ENCODE data around the gene EYS. TPM values are rescaled to one million over a fixed set of nuclear protein-coding genes. Genes with fewer than 3 reads are reported as not detected.

The EYS gene
- total RNA-seq, 2 donors from 2014 or later, result not detected

DNA sequence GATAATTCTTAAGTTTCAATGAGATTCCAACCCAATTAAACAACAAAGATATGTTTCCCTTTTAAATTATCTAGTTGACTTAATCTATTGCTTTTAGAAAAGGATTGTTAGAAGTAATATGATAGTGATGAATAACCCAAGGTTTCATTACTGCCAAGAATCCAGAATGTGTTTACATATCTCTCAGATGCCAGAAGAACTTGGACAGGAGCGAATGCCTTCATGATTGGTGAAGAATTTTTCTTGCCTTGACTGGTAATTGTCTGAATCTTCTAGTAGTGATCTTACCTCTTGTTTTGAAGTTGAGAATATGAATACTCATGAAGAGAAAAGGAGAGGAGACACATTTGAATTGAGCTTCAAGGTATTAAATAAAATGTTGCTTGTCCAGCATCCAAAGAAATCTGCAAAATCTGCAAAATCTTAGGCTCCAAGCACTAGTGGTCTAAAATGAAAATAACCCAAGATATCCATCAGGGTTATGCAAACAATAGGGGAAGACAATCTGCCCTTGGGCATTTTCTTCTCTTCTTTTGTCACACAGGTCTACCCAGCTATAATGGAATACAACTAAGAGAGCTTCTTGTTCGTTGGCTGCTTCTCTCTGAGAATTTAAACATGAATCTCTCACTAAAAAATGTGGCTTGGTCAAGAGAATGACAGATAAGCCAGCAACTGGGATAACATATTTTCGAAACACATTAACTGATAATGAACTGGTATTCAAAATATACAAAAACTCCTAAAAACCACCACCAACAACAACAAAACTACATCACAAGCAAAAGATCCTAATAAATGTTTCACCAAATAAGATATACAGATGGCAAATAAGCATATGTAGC lies 928.9 kb downstream of the EYS start:
- no peak overlapping the region for H3K4me3 Mint-ChIP-seq
- H3K27ac Mint-ChIP-seq, result no peak overlapping the region
- no peaks in the 10 kb centered on the region for H3K4me1 Mint-ChIP-seq
- no peaks in the 10 kb centered on the region for H3K36me3 Mint-ChIP-seq (ENCODE audit: low read depth)
- H3K9me3 ChIP-seq (ENCODE audit: control insufficient read depth, low read length, poor library complexity, severe bottlenecking), result peaks cover 3% of the 10 kb centered on the region
- DNase-seq (no peak), ATAC-seq (no peak)
- no peaks in the 10 kb centered on the region for H3K27me3 Mint-ChIP-seq

DNA sequence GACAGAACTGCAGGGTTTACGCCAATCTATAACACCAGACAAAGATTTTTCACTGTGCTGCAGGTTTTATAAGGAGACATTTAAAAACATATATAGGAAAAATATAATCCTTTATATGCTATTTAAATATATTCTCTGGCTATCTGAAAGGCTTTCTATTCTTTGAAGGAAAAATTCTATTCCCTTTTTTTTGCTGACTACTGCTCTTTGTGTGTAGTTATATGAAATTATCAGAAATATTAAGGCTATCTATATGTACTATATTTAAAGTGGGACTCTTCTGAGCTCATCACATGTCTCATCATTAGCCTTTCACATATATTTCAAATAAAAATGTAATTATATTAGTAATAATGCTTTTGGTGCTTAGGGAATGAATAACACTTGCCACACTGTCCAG lies 930.7 kb downstream of the EYS start:
- DNase-seq (no peak), ATAC-seq (no peak)
- Mint-ChIP-seq H3K4me1 (no peaks in the 10 kb centered on the region), H3K4me3 (no peak overlapping the region), H3K36me3 (ENCODE audit: low read depth) (no peaks in the 10 kb centered on the region), H3K27me3 (no peaks in the 10 kb centered on the region), H3K27ac (no peak overlapping the region)
- peaks cover 3% of the 10 kb centered on the region for H3K9me3 ChIP-seq (ENCODE audit: control insufficient read depth, low read length, poor library complexity, severe bottlenecking)

DNA sequence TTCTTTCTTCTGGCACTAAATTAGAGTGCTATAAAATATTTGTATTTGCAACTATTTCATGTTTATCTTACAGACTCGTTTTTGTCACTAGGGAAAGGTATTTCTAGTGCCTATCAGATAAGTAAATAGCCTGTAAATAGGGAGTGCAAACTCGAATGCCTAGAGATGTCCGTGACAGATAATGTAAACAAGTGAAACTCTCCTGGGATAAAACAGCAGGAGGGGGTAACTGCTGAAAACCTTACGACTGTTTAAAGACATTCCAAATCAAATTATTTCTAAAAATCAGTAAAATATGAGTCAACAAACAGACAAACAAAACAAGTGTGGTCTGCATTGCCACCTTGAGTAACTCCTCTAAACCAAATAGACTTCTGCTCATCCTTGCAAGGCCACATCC lies 932.1 kb downstream of the EYS start:
- no peaks in the 10 kb centered on the region for H3K36me3 Mint-ChIP-seq (ENCODE audit: low read depth)
- ATAC-seq, result no peak

DNA sequence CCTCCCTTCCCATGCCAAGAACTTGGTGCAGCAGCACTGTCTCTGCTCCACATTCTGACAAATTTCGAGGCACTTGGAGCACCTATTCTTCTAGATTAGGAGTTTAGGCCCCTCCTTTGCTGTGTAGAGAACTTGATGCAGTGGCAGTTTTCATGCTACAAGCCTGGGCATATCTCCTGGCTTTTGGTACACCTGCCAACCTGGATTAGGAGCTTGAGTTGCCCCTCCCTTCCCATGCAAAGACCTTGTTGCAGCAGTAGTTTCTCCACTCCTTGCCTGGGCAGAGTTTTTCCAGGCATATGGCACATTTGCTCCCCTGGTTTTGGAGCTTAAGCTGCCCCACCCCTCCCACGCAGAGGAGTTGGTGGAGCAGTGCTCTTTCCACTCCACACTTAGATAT lies 956.1 kb downstream of the EYS start:
- Mint-ChIP-seq H3K4me3 (no peak overlapping the region), H3K27ac (no peak overlapping the region), H3K36me3 (ENCODE audit: low read depth) (no peaks in the 10 kb centered on the region), H3K4me1 (no peaks in the 10 kb centered on the region), H3K27me3 (no peaks in the 10 kb centered on the region)
- DNase-seq (no peak), ATAC-seq (no peak)
- H3K9me3 ChIP-seq (ENCODE audit: control insufficient read depth, low read length, poor library complexity, severe bottlenecking), result no peaks in the 10 kb centered on the region

More for the DNA sequence above, 932.1 kb downstream of the EYS start:
- no peak overlapping the region for H3K4me3 Mint-ChIP-seq
- no peak for DNase-seq
- no peaks in the 10 kb centered on the region for H3K4me1 Mint-ChIP-seq
- no peak overlapping the region for H3K27ac Mint-ChIP-seq
- H3K27me3 Mint-ChIP-seq, result no peaks in the 10 kb centered on the region
- H3K9me3 ChIP-seq (ENCODE audit: control insufficient read depth, low read length, poor library complexity, severe bottlenecking), result peaks cover 3% of the 10 kb centered on the region

DNA sequence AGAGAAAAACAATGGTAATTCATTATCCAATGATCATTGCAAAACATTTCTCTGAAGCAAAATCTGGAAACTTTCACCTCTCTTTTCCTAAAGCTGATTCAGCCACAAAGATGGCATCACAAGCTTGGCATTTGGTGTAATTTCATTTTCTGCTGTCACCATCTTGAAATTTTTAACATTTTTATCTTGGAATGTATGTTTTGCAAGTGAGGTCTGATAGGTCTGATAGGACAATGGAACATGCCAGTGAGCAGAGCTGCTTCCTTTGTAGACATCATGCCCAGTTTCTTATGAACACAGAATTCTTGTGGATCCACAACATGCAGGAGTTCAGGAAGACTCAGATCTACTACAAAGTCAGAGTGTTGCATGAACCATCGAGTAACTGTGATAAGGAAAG lies 969.6 kb downstream of the EYS start:
- H3K4me3 Mint-ChIP-seq, result no peak overlapping the region
- H3K36me3 Mint-ChIP-seq (ENCODE audit: low read depth), result no peaks in the 10 kb centered on the region
- H3K4me1 Mint-ChIP-seq, result no peaks in the 10 kb centered on the region
- no peaks in the 10 kb centered on the region for H3K9me3 ChIP-seq (ENCODE audit: control insufficient read depth, low read length, poor library complexity, severe bottlenecking)
- no peaks in the 10 kb centered on the region for H3K27me3 Mint-ChIP-seq
- H3K27ac Mint-ChIP-seq, result no peak overlapping the region
- no peak for DNase-seq
- ATAC-seq, result no peak

DNA sequence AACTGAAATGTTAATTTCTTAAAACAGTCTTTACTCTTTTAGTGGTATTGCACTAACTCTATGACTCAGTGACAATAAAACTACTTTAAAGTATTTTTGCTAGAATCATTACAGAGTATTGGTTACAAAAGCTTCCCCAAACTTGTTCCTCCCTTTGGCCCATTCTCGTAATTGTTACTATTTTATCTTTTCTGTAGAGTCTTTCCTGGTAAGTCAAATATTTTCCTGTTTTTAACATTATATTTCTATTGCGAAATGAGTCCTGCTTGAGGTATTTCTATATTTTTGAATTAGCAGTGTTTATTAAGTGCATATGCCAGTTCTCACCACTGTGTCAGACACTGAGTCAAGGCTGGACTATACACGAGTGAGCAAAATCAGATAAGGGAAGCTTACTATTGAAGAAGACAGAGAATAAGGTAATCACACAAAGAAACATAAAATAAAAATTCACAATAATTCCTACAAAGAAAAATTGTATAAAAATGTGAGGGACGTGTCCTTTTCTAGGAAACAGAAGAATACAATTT lies 970.5 kb downstream of the EYS start:
- H3K9me3 ChIP-seq (ENCODE audit: control insufficient read depth, low read length, poor library complexity, severe bottlenecking), result no peaks in the 10 kb centered on the region
- ATAC-seq (no peak), DNase-seq (no peak)
- Mint-ChIP-seq H3K27ac (no peak overlapping the region), H3K4me3 (no peak overlapping the region), H3K27me3 (no peaks in the 10 kb centered on the region), H3K36me3 (ENCODE audit: low read depth) (no peaks in the 10 kb centered on the region), H3K4me1 (no peaks in the 10 kb centered on the region)

DNA sequence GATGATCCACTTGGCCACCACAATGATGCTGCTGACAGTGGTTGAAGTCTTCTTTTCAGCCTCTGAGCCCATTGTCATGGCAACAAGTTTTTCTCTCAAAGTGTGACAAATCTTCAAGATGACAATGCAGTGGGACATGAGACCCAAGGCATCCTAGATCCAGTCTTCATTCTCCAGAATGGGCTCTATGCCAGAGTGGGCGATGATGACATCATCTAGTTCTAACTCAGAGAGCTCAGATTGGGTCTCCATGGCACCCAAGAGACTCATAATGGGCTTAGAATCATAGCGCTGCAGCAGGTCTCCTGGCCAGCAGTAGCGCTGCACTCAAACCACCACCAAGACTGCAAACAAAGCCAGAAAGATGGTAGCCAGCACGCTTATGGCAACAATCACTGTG lies 973.6 kb downstream of the EYS start:
- H3K27ac Mint-ChIP-seq, result no peak overlapping the region
- no peaks in the 10 kb centered on the region for H3K4me1 Mint-ChIP-seq
- H3K4me3 Mint-ChIP-seq, result no peak overlapping the region
- no peaks in the 10 kb centered on the region for H3K9me3 ChIP-seq (ENCODE audit: control insufficient read depth, low read length, poor library complexity, severe bottlenecking)
- no peaks in the 10 kb centered on the region for H3K27me3 Mint-ChIP-seq
- DNase-seq, result no peak
- no peaks in the 10 kb centered on the region for H3K36me3 Mint-ChIP-seq (ENCODE audit: low read depth)
- ATAC-seq, result no peak

DNA sequence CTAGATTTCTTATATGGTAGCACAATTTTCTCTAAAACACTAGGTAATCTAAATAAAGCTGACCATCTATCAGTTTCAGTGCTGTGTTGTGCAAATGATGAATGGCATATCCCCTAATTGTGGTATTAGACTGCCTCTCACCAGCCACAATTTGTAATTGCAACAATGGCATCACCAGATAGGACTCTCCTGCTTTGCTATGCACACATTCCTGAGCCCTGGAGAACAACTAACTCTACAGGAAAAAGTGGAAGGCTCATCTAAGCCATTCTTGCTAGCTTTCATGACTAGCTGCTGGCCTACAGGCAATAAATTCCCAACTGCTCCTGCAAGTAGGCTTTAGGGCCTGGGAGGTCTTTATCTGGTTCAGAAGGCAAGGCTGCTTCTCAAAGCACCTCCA lies 974.1 kb downstream of the EYS start:
- Mint-ChIP-seq H3K36me3 (ENCODE audit: low read depth) (no peaks in the 10 kb centered on the region), H3K27me3 (no peaks in the 10 kb centered on the region), H3K4me1 (no peaks in the 10 kb centered on the region), H3K4me3 (no peak overlapping the region), H3K27ac (no peak overlapping the region)
- H3K9me3 ChIP-seq (ENCODE audit: control insufficient read depth, low read length, poor library complexity, severe bottlenecking), result no peaks in the 10 kb centered on the region
- ATAC-seq (no peak), DNase-seq (no peak)

DNA sequence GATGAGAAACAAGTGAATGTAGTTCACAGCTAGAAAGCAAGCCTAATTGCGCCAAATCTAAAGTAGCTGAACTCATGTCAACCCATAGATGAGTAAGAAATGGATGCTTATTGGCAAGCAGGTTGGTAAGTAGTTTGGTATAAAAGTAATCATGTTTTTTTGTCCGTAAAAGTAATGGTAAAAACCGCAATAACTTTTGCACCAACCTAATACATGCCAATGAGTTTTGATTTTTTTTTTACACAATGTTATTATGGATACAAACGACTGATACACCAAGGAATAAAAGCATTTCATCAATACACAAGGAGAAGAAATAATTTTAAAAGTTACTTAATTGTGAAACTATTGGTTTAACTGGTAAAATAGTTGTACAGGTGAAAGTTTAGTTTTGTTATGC lies 977.5 kb downstream of the EYS start:
- H3K9me3 ChIP-seq (ENCODE audit: control insufficient read depth, low read length, poor library complexity, severe bottlenecking), result no peaks in the 10 kb centered on the region
- DNase-seq (no peak), ATAC-seq (no peak)
- no peak overlapping the region for H3K27ac Mint-ChIP-seq
- H3K4me3 Mint-ChIP-seq, result no peak overlapping the region
- no peaks in the 10 kb centered on the region for H3K4me1 Mint-ChIP-seq
- no peaks in the 10 kb centered on the region for H3K27me3 Mint-ChIP-seq
- H3K36me3 Mint-ChIP-seq (ENCODE audit: low read depth), result no peaks in the 10 kb centered on the region

DNA sequence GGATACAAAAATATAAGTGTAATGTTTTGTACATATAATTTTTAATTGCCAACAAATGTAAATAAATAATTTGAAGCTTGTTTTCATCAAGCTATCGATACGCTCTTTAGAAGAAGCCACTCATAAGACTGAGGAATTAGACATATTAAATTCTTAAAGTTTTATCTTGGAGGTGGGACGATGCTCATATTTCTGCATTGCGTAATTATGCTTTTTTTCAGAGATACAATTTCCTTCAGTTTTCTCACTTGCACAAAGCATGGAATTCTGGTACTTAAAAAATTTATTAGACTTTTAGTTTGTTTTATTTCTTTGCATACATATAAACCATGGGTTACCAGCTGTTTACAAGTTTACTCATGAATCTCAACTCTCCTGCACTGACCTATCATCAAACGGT lies 980.0 kb downstream of the EYS start:
- H3K4me1 Mint-ChIP-seq, result no peaks in the 10 kb centered on the region
- no peak overlapping the region for H3K4me3 Mint-ChIP-seq
- no peak for DNase-seq
- no peaks in the 10 kb centered on the region for H3K36me3 Mint-ChIP-seq (ENCODE audit: low read depth)
- H3K9me3 ChIP-seq (ENCODE audit: control insufficient read depth, low read length, poor library complexity, severe bottlenecking), result no peaks in the 10 kb centered on the region
- H3K27ac Mint-ChIP-seq, result no peak overlapping the region
- no peaks in the 10 kb centered on the region for H3K27me3 Mint-ChIP-seq
- no peak for ATAC-seq

DNA sequence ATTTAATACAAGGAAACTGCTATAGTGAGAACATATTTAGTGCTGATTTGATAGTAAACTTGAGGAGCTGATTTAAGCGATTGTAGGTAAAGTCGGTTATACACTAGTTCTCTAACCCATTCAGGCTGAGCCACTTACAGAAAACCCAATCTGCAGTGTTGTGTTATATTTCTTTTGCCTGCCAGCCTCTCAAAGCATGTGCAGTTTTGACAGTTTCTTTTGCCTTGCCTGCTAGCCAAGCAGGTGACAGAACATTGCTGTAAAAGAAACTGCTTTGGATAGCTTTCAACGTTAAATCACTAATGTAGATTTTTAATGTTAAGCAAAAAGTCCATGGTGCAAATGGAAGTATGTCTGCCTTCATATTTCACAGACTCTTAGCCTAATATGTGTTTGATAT lies 982.9 kb downstream of the EYS start:
- Mint-ChIP-seq H3K27me3 (no peaks in the 10 kb centered on the region), H3K36me3 (ENCODE audit: low read depth) (no peaks in the 10 kb centered on the region), H3K4me1 (no peaks in the 10 kb centered on the region), H3K4me3 (no peak overlapping the region), H3K27ac (no peak overlapping the region)
- ATAC-seq (no peak), DNase-seq (no peak)
- no peaks in the 10 kb centered on the region for H3K9me3 ChIP-seq (ENCODE audit: control insufficient read depth, low read length, poor library complexity, severe bottlenecking)

DNA sequence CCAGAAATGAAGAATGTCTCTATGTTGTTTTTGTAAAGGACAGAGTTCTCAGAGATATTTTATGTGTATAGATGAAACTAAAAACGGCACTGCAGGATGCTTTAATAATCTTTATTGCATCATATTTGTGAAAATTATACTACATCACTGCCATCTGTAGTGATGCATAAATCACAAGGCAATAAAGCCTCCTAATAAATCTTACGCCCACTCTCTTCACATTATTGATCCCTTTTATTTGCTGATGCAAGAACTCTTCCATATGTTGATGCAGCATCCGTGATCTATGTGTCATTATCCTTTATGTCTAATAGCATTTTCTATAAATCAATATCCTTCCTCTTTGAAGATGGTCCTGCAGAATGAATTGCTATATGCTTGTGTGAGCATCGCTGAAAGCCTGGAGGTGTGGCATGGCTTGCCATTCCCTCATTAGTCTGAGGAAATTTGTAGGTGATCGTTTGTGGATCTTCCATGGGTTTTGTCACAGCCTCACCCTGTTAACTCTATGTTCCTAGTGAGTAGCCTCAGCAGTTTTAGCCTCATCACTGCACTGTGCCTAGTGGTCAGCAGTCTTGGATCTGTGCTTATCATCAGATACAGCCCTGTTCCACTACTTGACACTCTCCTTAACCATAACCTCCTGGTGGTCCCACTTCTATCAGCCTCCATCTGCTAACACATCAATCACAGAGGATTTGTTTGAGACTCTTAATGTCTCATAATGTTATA lies 983.5 kb downstream of the EYS start:
- ATAC-seq (no peak), DNase-seq (no peak)
- no peaks in the 10 kb centered on the region for H3K36me3 Mint-ChIP-seq (ENCODE audit: low read depth)
- H3K4me3 Mint-ChIP-seq, result no peak overlapping the region
- no peaks in the 10 kb centered on the region for H3K9me3 ChIP-seq (ENCODE audit: control insufficient read depth, low read length, poor library complexity, severe bottlenecking)
- H3K27me3 Mint-ChIP-seq, result no peaks in the 10 kb centered on the region
- H3K4me1 Mint-ChIP-seq, result no peaks in the 10 kb centered on the region
- no peak overlapping the region for H3K27ac Mint-ChIP-seq

DNA sequence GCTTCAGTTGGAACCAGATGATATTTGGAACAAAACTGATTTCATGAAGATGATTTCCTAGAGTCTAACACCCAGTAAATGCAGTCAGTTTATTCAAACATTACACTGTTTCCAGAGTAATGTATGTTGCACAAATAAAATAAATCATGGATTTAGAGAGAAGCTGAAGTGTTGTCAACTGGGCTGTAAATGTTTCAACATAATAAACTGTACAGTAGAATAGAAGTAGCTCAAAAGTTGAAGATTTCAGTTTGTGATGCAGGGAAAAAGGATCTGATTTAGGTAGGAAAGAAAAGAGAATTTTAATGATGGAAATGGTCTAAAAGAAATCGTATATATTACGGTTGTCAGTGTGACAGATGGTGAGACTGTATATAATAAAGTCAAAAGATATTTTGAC lies 985.2 kb downstream of the EYS start:
- no peak for DNase-seq
- H3K4me1 Mint-ChIP-seq, result no peaks in the 10 kb centered on the region
- H3K27ac Mint-ChIP-seq, result no peak overlapping the region
- H3K4me3 Mint-ChIP-seq, result no peak overlapping the region
- H3K27me3 Mint-ChIP-seq, result no peaks in the 10 kb centered on the region
- no peak for ATAC-seq
- no peaks in the 10 kb centered on the region for H3K36me3 Mint-ChIP-seq (ENCODE audit: low read depth)
- H3K9me3 ChIP-seq (ENCODE audit: control insufficient read depth, low read length, poor library complexity, severe bottlenecking), result no peaks in the 10 kb centered on the region

DNA sequence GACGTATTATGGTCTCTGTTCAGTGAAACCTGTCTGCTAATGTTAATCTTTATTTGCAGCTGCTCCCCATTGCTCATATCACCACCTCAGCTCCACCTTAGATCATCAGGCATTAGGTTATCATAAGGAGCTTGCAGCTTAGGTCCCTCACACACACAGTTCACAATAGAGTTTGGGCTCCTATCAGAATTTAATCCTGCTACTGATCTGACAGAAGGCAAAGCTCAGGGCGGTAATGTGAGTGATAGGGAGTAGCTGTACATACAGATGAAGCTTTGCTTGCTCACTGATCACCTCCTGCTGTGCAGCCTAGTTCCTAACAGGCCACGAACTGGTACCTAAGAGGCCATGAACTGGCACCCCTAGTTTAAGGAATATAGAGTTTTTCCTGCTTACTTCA lies 989.7 kb downstream of the EYS start:
- H3K4me3 Mint-ChIP-seq, result no peak overlapping the region
- no peak overlapping the region for H3K27ac Mint-ChIP-seq
- H3K4me1 Mint-ChIP-seq, result no peaks in the 10 kb centered on the region
- no peaks in the 10 kb centered on the region for H3K9me3 ChIP-seq (ENCODE audit: control insufficient read depth, low read length, poor library complexity, severe bottlenecking)
- no peaks in the 10 kb centered on the region for H3K27me3 Mint-ChIP-seq
- DNase-seq, result no peak
- no peak for ATAC-seq
- H3K36me3 Mint-ChIP-seq (ENCODE audit: low read depth), result no peaks in the 10 kb centered on the region
